MM.1S (cell line): Measurements from ENCODE around the gene PIK3CD.

ENCODE experiments used
- DNase-seq: peaks from one replicate; pipeline ENCODE4 v3.0.0-alpha.2; 2015
- H2AFZ ChIP-seq: fragments of 300-600 bp; sonication (generic); 2 replicates; pipeline ENCODE4 v1.6.0; 2016; ENCODE audit warnings: antibody characterized with exemption, low read length
- H3F3A ChIP-seq: fragments of 300-600 bp; sonication (generic); 2 replicates; pipeline ENCODE4 v1.6.1; 2016; ENCODE audit warnings: mild to moderate bottlenecking, antibody characterized with exemption, low read length, moderate library complexity, mixed read lengths; ENCODE audit not compliant: insufficient read depth
- H3K27ac ChIP-seq: fragments of 300-600 bp; sonication (generic); 2 replicates; pipeline ENCODE4 v1.5.1; 2016; ENCODE audit warnings: mild to moderate bottlenecking, low read length
- H3K27me3 ChIP-seq: fragments of 300-600 bp; sonication (generic); replicated peaks from 2 replicates; pipeline ENCODE4 v1.6.0; 2016; ENCODE audit warnings: low read length; ENCODE audit not compliant: insufficient read depth
- H3K36me3 ChIP-seq: fragments of 300-600 bp; sonication (generic); replicated peaks from 2 replicates; pipeline ENCODE4 v1.6.1; 2016; ENCODE audit warnings: mild to moderate bottlenecking, low read length, mixed read lengths; ENCODE audit not compliant: insufficient read depth
- H3K4me1 ChIP-seq: fragments of 300-600 bp; sonication (generic); 2 replicates; pipeline ENCODE4 v1.6.1; 2016; ENCODE audit warnings: low read length, mixed read lengths
- H3K4me2 ChIP-seq: fragments of 300-600 bp; sonication (generic); 2 replicates; pipeline ENCODE4 v1.6.0; 2016; ENCODE audit warnings: low read depth, low read length
- H3K4me3 ChIP-seq: fragments of 300-600 bp; sonication (generic); 2 replicates; pipeline ENCODE4 v1.5.1; 2016; ENCODE audit warnings: low read length, mixed read lengths
- H3K79me2 ChIP-seq: fragments of 300-600 bp; sonication (generic); 2 replicates; pipeline ENCODE4 v1.6.1; 2016; ENCODE audit warnings: mixed run types, low read length, mixed read lengths
- H3K9ac ChIP-seq: fragments of 300-600 bp; sonication (generic); 2 replicates; pipeline ENCODE4 v1.6.1; 2016; ENCODE audit warnings: low read length, mixed read lengths
- H3K9me2 ChIP-seq: fragments of 300-600 bp; sonication (generic); replicated peaks from 2 replicates; pipeline ENCODE4 v1.6.1; 2016; ENCODE audit warnings: mild to moderate bottlenecking, low read length, mixed read lengths; ENCODE audit not compliant: insufficient read depth
- H3K9me3 ChIP-seq: fragments of 300-600 bp; sonication (generic); replicated peaks from 2 replicates; pipeline ENCODE4 v1.6.1; 2016; ENCODE audit warnings: mild to moderate bottlenecking, low read length, mixed read lengths; ENCODE audit not compliant: insufficient read depth
- H4K20me1 ChIP-seq: fragments of 300-600 bp; sonication (generic); 2 replicates; pipeline ENCODE4 v1.6.1; 2016; ENCODE audit warnings: mild to moderate bottlenecking, low read length, moderate library complexity, mixed read lengths; ENCODE audit not compliant: insufficient read depth
- EZH2 ChIP-seq: fragments of 300-600 bp; sonication (generic); optimal IDR thresholded peaks from 2 replicates; pipeline ENCODE3; 2017; ENCODE audit warnings: low read depth, mild to moderate bottlenecking, antibody characterized with exemption, low read length, mixed read lengths
- EZH2phosphoT487 ChIP-seq: fragments of 300-600 bp; sonication (generic); IDR thresholded peaks from 2 replicates; pipeline ENCODE4 v1.6.1; 2018; ENCODE audit warnings: antibody characterized with exemption, low read length
- TF ChIP-seq, protein P1 (sequence below): fragments of 300-600 bp; sonication (generic); IDR thresholded peaks from 2 replicates; pipeline ENCODE4 v1.5.1; 2016; ENCODE audit warnings: antibody characterized with exemption, low read length, mixed read lengths

Gene PIK3CD

DNA sequence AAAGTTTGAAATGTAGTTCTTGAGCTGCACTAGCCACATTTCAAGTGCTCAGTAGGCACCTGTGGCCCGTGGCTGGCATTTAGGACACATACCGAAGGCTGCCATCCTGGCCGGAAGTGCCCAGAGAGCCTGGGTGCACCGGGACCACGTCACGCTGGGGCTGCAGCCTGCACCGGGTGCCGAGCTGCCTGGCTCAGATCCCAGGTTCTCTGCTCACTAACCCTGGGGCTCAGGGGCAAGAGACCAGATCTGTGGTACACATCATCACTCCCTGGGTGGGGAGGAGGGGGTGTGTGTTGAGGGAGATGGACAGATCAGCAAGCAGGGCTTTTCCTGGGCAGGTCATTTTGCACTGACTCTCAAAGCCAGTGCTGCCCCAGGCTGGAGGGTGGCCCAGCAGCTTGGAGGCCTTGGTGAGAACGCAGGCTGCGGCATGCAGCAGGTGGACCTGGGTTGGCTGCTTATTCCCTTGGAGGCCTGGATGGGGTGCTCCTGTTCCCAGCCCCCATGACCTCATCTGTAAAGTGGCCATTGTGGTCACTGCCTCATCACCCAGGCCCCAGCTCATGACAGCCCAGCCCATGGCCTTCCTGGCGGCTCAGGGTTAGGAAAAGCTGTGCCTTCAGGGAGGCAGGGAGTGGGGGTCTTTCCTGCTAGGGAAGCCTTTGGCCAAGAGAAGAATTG is 39.2 kb upstream of the PIK3CD start:
- no peak for TF ChIP-seq EZH2phosphoT487
- Histone ChIP-seq H3K27me3 (peaks cover 4% of the 10 kb centered on the region; the same call in 1 of the 2 replicates), H3K9me3 (no peaks in the 10 kb centered on the region), H3K9ac (no peak overlapping the region), H3K4me3 (no peak overlapping the region), H3K4me2 (no peak overlapping the region), H3K4me1 (no peaks in the 10 kb centered on the region), H2AFZ (no peak overlapping the region), H4K20me1 (no peaks in the 10 kb centered on the region), H3K36me3 (no peaks in the 10 kb centered on the region), H3K79me2 (no peaks in the 10 kb centered on the region), H3K9me2 (no peaks in the 10 kb centered on the region), H3K27ac (no peak overlapping the region), H3F3A (no peaks in the 10 kb centered on the region)
- no peak for DNase-seq

DNA sequence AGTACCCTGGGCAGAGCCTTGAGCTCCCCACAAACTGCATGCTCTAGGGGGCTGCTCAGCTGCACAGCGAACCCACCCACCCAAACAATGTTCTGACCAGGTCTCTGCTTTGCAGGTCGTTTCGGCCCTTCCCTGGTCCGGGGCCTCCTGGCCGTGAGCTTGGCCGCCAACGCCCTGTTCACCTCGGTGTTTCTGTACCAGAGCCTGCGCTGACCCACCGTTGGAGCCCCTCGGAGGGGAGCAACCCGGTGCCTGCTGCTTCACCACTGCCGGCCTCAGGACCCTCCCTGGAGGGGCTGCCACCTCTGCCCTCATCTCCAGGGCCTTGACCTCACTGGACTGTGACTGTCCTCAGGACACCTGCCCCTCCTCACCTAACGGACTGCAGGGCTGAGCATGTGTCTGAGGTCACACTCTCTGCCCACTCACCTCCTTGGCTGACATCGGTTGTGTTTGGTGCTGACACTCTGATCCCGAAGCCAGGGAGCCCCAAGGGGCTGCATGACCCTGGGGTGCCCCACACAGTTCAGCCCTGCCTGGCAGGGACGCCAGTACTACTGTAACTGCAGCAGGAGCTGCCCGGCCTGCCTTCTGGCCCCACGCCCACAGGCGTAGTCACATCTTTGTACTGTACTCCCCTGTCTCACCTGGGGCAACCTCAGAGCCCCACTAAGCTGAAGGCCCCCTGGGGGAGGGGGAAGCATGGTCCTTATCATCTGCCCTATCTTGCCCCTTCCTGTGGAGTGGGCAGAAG is 38.5 kb upstream of the PIK3CD start:
- H3K36me3 ChIP-seq, result no peaks in the 10 kb centered on the region
- H3K4me2 ChIP-seq, result no peak overlapping the region
- H4K20me1 ChIP-seq, result no peaks in the 10 kb centered on the region
- no peaks in the 10 kb centered on the region for H3K79me2 ChIP-seq
- H3K9me2 ChIP-seq, result no peaks in the 10 kb centered on the region
- H3K4me3 ChIP-seq, result no peak overlapping the region
- no peak overlapping the region for H3K27ac ChIP-seq
- no peaks in the 10 kb centered on the region for H3K4me1 ChIP-seq
- H2AFZ ChIP-seq, result no peak overlapping the region
- no peaks in the 10 kb centered on the region for H3F3A ChIP-seq
- TF ChIP-seq, protein P1, sequence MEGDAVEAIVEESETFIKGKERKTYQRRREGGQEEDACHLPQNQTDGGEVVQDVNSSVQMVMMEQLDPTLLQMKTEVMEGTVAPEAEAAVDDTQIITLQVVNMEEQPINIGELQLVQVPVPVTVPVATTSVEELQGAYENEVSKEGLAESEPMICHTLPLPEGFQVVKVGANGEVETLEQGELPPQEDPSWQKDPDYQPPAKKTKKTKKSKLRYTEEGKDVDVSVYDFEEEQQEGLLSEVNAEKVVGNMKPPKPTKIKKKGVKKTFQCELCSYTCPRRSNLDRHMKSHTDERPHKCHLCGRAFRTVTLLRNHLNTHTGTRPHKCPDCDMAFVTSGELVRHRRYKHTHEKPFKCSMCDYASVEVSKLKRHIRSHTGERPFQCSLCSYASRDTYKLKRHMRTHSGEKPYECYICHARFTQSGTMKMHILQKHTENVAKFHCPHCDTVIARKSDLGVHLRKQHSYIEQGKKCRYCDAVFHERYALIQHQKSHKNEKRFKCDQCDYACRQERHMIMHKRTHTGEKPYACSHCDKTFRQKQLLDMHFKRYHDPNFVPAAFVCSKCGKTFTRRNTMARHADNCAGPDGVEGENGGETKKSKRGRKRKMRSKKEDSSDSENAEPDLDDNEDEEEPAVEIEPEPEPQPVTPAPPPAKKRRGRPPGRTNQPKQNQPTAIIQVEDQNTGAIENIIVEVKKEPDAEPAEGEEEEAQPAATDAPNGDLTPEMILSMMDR, result no peak
- TF ChIP-seq EZH2phosphoT487 (no peak), EZH2 (no peak)
- no peaks in the 10 kb centered on the region for H3K9me3 ChIP-seq
- peaks cover 10% of the 10 kb centered on the region; the same call in 1 of the 2 replicates for H3K27me3 ChIP-seq
- no peak for DNase-seq
- H3K9ac ChIP-seq, result no peak overlapping the region

DNA sequence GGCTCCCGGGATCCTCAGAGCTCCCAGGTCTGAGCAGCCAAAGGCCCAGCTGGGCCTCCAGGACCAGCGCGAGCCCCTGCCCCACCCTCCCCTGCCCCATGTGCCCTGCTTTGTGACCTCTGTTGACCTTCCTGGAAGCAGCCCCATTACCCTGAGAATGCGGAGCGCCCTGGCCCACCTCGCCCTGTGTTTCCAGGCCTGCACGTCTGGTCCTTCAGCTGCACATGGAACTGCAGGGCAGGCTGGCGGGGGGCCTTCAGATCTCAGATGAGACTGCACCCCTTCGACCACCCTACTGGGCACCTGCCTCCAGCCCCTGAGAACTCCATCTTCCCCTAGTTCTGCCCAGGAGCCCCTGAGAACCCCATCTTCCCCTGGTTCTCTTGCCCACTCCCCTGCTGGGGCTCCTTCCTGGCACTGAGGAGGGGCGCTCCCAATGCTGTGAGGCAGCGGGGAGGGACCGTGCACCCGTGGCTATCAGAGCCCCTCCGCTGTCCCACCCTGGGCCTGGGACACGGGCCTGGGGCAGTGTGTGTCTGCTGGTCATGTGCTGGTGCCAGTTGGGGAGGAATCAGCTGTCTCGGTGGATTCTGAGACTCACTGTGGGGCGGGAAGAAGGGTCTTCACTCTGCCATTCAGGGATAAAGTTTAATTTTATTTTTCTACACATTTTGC is 37.8 kb upstream of the PIK3CD start:
- Histone ChIP-seq H3K9me3 (no peaks in the 10 kb centered on the region), H4K20me1 (no peaks in the 10 kb centered on the region), H3K9ac (no peak overlapping the region), H3K4me1 (no peaks in the 10 kb centered on the region), H3K4me2 (no peak overlapping the region), H3K79me2 (no peaks in the 10 kb centered on the region), H2AFZ (no peak overlapping the region), H3K27ac (no peak overlapping the region), H3K36me3 (no peaks in the 10 kb centered on the region), H3F3A (no peaks in the 10 kb centered on the region), H3K4me3 (no peak overlapping the region), H3K27me3 (peaks cover 12% of the 10 kb centered on the region), H3K9me2 (no peaks in the 10 kb centered on the region)
- TF ChIP-seq EZH2phosphoT487 (no peak), EZH2 (no peak)
- TF ChIP-seq, protein P1, result no peak
- DNase-seq, result no peak
